Progenitor cell of endocrine pancreas (in vitro differentiated cells): ENCODE results near the gene CALHM3. TPM values are rescaled to one million over a fixed set of nuclear protein-coding genes. Genes with fewer than 3 reads are reported as not detected.

Experiments used
- DNase-seq: peaks from one replicate; pipeline ENCODE4 v3.0.0; 2021; ENCODE audit warnings: low spot score; ENCODE audit not compliant: unreplicated experiment
- H3K27ac Mint-ChIP-seq: 2 replicates; pipeline ENCODE4 v1.8.0; 2021; ENCODE audit warnings: mild to moderate bottlenecking, moderate library complexity, mixed read lengths
- H3K27me3 Mint-ChIP-seq: 2 replicates; pipeline ENCODE4 v1.8.0; 2021; ENCODE audit warnings: mixed read lengths
- H3K36me3 Mint-ChIP-seq: 2 replicates; pipeline ENCODE4 v1.8.0; 2022; ENCODE audit warnings: mixed read lengths; ENCODE audit not compliant: insufficient read depth
- H3K4me1 Mint-ChIP-seq: 2 replicates; pipeline ENCODE4 v1.8.0; 2021; ENCODE audit warnings: low read depth, mixed read lengths
- H3K4me3 Mint-ChIP-seq: 2 replicates; pipeline ENCODE4 v1.8.0; 2021; ENCODE audit warnings: low read depth, mild to moderate bottlenecking, moderate library complexity, mixed read lengths
- H3K9me3 Mint-ChIP-seq: 2 replicates; pipeline ENCODE4 v1.8.0; 2021; ENCODE audit warnings: low read depth, mixed read lengths
- CTCF ChIP-seq: fragments of 200-600 bp; sonication (generic); IDR thresholded peaks from one replicate; pipeline ENCODE4 v1.5.0; 2021; ENCODE audit warnings: antibody characterized with exemption, mild to moderate bottlenecking; ENCODE audit not compliant: unreplicated experiment
- total RNA-seq: library from RNA; stranded (reverse); gene quantifications from 2 replicates; pipeline ENCODE4 v1.2.1, GENCODE V29; 2021

Gene CALHM3
- total RNA-seq, 1 donor from 2014 or later = 0.41 TPM

DNA sequence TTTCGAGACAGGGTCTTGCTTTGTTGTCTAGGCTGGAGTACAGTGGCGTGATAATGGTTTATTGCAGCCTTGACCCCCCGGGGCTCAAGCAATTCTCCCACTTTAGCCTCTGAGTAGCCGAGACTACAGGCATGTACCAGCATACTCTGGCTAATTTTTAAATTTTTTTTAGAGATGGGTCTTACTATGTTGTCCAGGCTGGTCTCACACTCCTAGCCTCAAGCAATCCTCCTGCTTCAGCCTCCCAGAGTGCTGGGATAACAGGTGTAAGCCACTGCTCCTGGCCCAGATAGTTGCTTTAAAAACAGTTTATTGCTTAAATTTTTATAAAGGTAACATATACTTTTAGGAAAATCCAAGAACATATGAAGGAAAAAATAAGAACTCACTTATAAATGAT lies 40.8 kb upstream of the CALHM3 start:
- H3K9me3 Mint-ChIP-seq = peaks cover 14% of the 10 kb centered on the region
- no peak overlapping the region for H3K4me3 Mint-ChIP-seq
- no peak for DNase-seq
- TF ChIP-seq CTCF = no peak
- H3K36me3 Mint-ChIP-seq = peaks cover 4% of the 10 kb centered on the region
- no peaks in the 10 kb centered on the region for H3K27me3 Mint-ChIP-seq
- peaks cover 13% of the 10 kb centered on the region for H3K4me1 Mint-ChIP-seq
- peak overlapping the region; percentile 66 for H3K27ac Mint-ChIP-seq

DNA sequence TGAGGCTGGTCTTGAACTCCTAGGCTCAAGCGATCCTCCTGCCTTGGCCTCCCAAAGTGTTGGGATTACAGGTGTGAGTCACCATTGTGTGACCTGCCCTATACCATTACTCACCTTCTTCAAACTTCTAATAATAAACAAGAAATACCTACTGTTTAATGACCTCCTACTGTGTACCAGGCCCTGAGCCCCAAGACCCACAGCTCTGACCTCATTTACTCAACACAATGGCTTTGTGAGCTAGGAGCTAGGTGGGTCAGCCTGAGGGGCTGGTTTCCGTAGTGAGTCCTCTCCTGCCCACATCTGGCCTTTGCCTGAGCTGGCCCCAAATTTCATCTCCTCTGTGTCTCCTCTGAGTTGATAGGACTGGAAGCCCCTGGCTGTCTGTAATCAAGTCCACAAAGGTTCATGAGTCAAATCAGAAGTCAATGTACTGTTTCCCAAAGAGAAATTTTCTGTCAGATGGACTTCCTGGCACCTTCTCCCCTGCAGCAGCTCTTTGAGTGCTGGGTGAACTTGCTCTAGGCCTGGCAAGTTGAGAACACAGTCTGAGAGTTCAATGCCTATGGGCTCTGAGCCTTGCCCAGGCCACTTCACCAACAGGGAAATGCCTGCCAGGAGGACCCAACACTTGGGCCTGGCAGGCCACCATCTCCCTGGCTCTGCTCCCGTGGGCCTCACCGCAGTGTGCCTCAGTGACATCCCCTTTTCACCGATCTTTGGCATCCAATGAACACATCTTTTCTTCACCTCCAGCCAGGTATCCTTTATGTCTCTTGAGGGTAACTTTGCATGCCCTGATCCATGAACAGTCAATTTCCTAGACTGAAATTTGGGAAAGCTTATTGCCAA lies 38.4 kb upstream of the CALHM3 start:
- DNase-seq = no peak
- peaks cover 3% of the 10 kb centered on the region for H3K36me3 Mint-ChIP-seq
- no peak overlapping the region for H3K27ac Mint-ChIP-seq
- H3K4me3 Mint-ChIP-seq = no peak overlapping the region
- no peaks in the 10 kb centered on the region for H3K27me3 Mint-ChIP-seq
- H3K9me3 Mint-ChIP-seq = peaks cover 11% of the 10 kb centered on the region
- peaks cover 29% of the 10 kb centered on the region for H3K4me1 Mint-ChIP-seq
- no peak for TF ChIP-seq CTCF

DNA sequence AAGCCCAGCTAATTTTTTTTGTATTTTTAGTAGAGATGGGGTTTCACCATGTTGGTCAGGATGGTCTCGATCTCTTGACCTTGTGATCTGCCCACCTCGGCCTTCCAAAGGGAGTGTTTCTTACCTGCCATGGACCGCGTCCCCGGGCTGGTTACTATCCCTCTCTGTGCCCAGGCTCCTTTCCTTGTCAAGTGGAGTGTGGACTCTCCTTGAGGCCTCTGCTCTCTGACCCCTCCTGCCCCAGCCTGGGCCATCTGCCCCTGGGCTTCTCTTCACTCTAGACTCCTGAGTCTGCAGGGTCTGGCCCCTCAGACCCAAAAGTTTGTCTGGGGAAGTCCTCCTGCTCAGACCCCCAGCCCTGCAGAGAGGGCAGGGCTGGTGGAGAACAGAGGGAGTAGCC lies 35.2 kb upstream of the CALHM3 start:
- Mint-ChIP-seq H3K27me3 (no peaks in the 10 kb centered on the region), H3K27ac (peak overlapping the region; percentile 19), H3K4me1 (peaks cover 37% of the 10 kb centered on the region), H3K36me3 (no peaks in the 10 kb centered on the region), H3K9me3 (peaks cover 3% of the 10 kb centered on the region), H3K4me3 (no peak overlapping the region)
- no peak for TF ChIP-seq CTCF
- no peak for DNase-seq

DNA sequence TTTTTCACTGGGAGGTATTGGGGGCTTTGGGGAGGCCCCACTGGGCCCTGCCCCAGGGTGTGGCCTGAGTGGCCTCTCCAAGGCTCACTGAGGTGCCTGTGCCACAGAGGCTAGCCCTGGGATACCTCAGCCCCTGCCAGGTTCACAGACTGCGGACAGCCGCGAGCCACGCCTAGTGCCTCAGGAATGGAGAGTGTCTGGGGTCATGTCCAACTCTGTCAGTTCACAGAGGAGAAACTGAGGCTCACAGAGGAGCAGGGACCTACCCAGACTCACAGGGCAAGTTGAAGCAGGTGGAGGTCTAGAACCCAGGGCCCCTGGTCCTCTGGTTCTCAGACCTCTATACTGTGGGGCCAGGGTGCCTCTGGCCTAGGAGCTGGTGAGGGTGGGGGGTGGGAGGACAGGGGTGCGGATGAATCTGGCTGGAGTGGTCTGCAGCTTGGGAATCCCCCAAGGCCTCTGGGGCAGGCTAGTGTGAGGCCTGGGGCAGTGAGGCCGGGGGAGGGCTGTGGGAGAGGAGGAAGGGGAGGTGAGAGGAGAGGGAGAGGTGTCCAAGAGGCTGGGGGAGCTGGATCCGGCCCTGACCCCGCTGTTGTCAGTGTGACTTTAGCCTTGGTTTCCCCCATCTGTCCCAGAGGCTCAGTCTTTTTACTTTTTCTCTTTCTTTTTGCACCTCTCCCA lies 34.5 kb upstream of the CALHM3 start:
- Mint-ChIP-seq H3K36me3 (no peaks in the 10 kb centered on the region), H3K4me3 (no peak overlapping the region), H3K4me1 (peaks cover 38% of the 10 kb centered on the region), H3K27me3 (no peaks in the 10 kb centered on the region), H3K27ac (peak overlapping the region; percentile 84), H3K9me3 (peaks cover 2% of the 10 kb centered on the region)
- TF ChIP-seq CTCF = no peak
- no peak for DNase-seq

- Mint-ChIP-seq H3K36me3 (no peaks in the 10 kb centered on the region), H3K27me3 (no peaks in the 10 kb centered on the region), H3K4me3 (peak overlapping the region; percentile 20), H3K4me1 (peaks cover 44% of the 10 kb centered on the region), H3K27ac (peak overlapping the region; percentile 84), H3K9me3 (no peaks in the 10 kb centered on the region)
- no peak for TF ChIP-seq CTCF
- no peak for DNase-seq
Measured at GRCh38 chr10:103512591-103513379, 33.7 kb upstream of the CALHM3 start.
